GM12874 (cell line): Measurements from ENCODE around the gene ZNF423.
A peak's percentile ranks its signal among the peaks of the same experiment; 100 is the strongest.

Experiments
- CTCF ChIP-seq: IDR thresholded peaks from 2 replicates; pipeline ENCODE4 v1.5.1; 2011; ENCODE audit warnings: low read depth, mild to moderate bottlenecking, control low read depth, low read length, moderate library complexity; ENCODE audit not compliant: insufficient read depth

ZNF423 gene

GRCh38 chr16:49713770-49714169 lies 142.1 kb downstream of the ZNF423 start:
- no peak for TF ChIP-seq CTCF

- TF ChIP-seq CTCF = no peak
Observed at GRCh38 chr16:49712542-49712941, 143.4 kb downstream of the ZNF423 start.

GRCh38 chr16:49712106-49712505 lies 143.8 kb downstream of the ZNF423 start:
- no peak for TF ChIP-seq CTCF

GRCh38 chr16:49709057-49709456 lies 146.9 kb downstream of the ZNF423 start:
- TF ChIP-seq CTCF = no peak

- no peak for TF ChIP-seq CTCF
Observed at GRCh38 chr16:49708491-49708890, 147.4 kb downstream of the ZNF423 start.

- no peak for TF ChIP-seq CTCF
Observed at GRCh38 chr16:49706620-49707355, 149.1 kb downstream of the ZNF423 start.

GRCh38 chr16:49704586-49705155 lies 151.2 kb downstream of the ZNF423 start:
- peak; percentile 11; the same call in 1 of the 2 replicates for TF ChIP-seq CTCF
